ENCODE measurements around the gene FAM53B.

The FAM53B gene

DNA sequence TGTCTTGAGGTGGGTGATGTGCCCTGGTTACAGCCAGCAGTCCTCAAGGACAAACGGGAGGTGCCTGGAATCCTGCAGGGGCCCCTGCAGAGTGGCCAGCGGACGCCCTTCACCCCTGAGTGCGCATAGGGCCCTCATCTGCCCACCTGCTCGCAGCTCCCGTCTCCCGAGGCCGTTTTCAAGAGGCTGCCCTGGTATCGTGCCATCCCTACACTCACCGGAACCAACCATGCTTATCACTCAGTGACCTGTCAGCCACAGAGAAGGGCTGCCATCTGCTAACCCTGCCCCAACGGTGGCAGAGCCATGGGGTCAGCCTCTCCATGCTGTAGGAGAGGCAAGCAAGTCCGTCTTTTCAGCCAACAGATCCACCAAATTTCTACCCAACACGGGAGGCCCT lies 122.0 kb downstream of the FAM53B start:
- H3K27ac ChIP-seq (ENCODE audit: insufficient read depth, low read depth, low read length, poor library complexity, severe bottlenecking), result no peak overlapping the region
- H3K27me3 ChIP-seq (ENCODE audit: control insufficient read depth, insufficient read depth, low read length, poor library complexity, severe bottlenecking), result no peaks in the 10 kb centered on the region
- no peaks in the 10 kb centered on the region for H3K9me3 ChIP-seq (ENCODE audit: control insufficient read depth, low read length)
- WGBS, 2 experiments, result 95% methylated on average over 13 of the region's 13 CpGs
- no peaks in the 10 kb centered on the region for H3K36me3 ChIP-seq (ENCODE audit: control insufficient read depth, insufficient read depth, low read length)
- H3K4me1 ChIP-seq (ENCODE audit: control insufficient read depth, insufficient read depth, low read length), result peaks cover 24% of the 10 kb centered on the region
- no peak overlapping the region for H3K4me3 ChIP-seq (ENCODE audit: insufficient read depth, low read depth, low read length)

DNA sequence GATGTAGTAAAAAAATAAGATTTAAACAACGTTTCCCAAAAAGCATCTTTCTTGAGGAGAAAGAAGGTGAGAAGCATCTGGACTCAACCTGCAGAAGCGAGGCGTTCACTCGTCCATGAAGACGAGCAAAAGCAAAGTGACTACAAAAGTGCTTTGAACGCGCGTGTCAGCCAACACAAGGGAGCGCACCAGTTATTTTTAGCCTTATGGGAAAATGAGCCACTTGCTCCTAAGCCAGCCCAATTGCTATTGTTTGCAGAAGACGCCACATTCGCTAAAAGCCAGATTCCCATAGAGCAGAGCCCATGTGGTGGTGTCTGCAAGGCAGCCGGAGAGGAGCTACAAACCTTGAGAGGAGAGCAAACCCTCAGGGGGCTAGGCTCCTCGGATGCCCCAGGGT lies 122.5 kb downstream of the FAM53B start:
- no peaks in the 10 kb centered on the region for H3K9me3 ChIP-seq (ENCODE audit: control insufficient read depth, low read length)
- H3K4me3 ChIP-seq (ENCODE audit: insufficient read depth, low read depth, low read length), result no peak overlapping the region
- H3K36me3 ChIP-seq (ENCODE audit: control insufficient read depth, insufficient read depth, low read length), result no peaks in the 10 kb centered on the region
- WGBS, 2 experiments, result 94 to 95% methylated on average over 13 of the region's 13 CpGs
- peaks cover 21% of the 10 kb centered on the region for H3K4me1 ChIP-seq (ENCODE audit: control insufficient read depth, insufficient read depth, low read length)
- H3K27ac ChIP-seq (ENCODE audit: insufficient read depth, low read depth, low read length, poor library complexity, severe bottlenecking), result no peak overlapping the region
- H3K27me3 ChIP-seq (ENCODE audit: control insufficient read depth, insufficient read depth, low read length, poor library complexity, severe bottlenecking), result no peaks in the 10 kb centered on the region

DNA sequence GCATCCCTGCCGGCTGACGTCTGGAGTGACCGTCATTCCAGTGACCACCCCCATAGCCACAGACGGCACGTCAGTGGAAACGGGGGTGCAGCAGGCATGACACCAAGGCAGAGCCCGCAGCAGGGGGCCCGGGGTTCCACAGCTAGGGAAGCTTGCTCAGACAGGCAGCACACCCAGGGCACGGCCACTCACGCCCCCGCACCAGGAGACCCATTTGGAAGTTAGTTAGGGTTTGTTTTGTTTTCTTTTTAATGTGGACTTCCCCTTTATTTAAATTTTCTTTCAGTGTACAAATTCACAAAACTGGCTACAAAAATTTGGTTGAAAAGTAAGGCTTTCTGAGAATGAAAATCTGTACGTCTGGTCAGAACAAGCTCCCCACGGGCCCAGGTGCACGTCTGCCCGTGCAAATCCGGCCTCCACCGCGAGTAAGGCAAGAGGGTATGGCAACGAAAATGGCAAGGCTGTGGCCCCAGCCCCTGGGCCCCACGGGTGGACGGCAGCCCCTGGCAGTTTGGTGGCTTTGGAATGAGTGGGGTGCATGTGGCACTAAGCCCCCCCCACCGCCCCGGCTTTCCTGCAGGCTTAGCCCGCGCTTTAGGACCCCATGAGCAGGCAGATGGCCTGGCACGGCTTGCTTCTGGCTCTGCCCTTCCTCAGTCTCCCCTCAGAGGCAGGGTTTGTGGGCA lies 124.2 kb downstream of the FAM53B start:
- Histone ChIP-seq H3K27me3 (ENCODE audit: control insufficient read depth, insufficient read depth, low read length, poor library complexity, severe bottlenecking) (no peaks in the 10 kb centered on the region), H3K36me3 (ENCODE audit: control insufficient read depth, insufficient read depth, low read length) (no peaks in the 10 kb centered on the region), H3K27ac (ENCODE audit: insufficient read depth, low read depth, low read length, poor library complexity, severe bottlenecking) (no peak overlapping the region), H3K4me1 (ENCODE audit: control insufficient read depth, insufficient read depth, low read length) (peaks cover 28% of the 10 kb centered on the region), H3K9me3 (ENCODE audit: control insufficient read depth, low read length) (no peaks in the 10 kb centered on the region), H3K4me3 (ENCODE audit: insufficient read depth, low read depth, low read length) (no peak overlapping the region)
- 93% methylated on average over 26 of the region's 26 CpGs for WGBS, 2 experiments

GRCh38 chr10:124619195-124619594 lies 125.0 kb downstream of the FAM53B start:
- no peak overlapping the region for H3K27ac ChIP-seq (ENCODE audit: insufficient read depth, low read depth, low read length, poor library complexity, severe bottlenecking)
- H3K36me3 ChIP-seq (ENCODE audit: control insufficient read depth, insufficient read depth, low read length), result no peaks in the 10 kb centered on the region
- no peak overlapping the region for H3K4me3 ChIP-seq (ENCODE audit: insufficient read depth, low read depth, low read length)
- H3K27me3 ChIP-seq (ENCODE audit: control insufficient read depth, insufficient read depth, low read length, poor library complexity, severe bottlenecking), result no peaks in the 10 kb centered on the region
- H3K9me3 ChIP-seq (ENCODE audit: control insufficient read depth, low read length), result no peaks in the 10 kb centered on the region
- peaks cover 24% of the 10 kb centered on the region for H3K4me1 ChIP-seq (ENCODE audit: control insufficient read depth, insufficient read depth, low read length)
- 86 to 91% methylated on average over 9 of the region's 9 CpGs for WGBS, 2 experiments

- H3K27ac ChIP-seq (ENCODE audit: insufficient read depth, low read depth, low read length, poor library complexity, severe bottlenecking), result no peak overlapping the region
- H3K9me3 ChIP-seq (ENCODE audit: control insufficient read depth, low read length), result no peaks in the 10 kb centered on the region
- WGBS, 2 experiments, result 95 to 96% methylated on average over 18 of the region's 18 CpGs
- H3K4me1 ChIP-seq (ENCODE audit: control insufficient read depth, insufficient read depth, low read length), result peaks cover 23% of the 10 kb centered on the region
- no peaks in the 10 kb centered on the region for H3K36me3 ChIP-seq (ENCODE audit: control insufficient read depth, insufficient read depth, low read length)
- no peak overlapping the region for H3K4me3 ChIP-seq (ENCODE audit: insufficient read depth, low read depth, low read length)
- no peaks in the 10 kb centered on the region for H3K27me3 ChIP-seq (ENCODE audit: control insufficient read depth, insufficient read depth, low read length, poor library complexity, severe bottlenecking)
These were observed 125.6 kb downstream of the FAM53B start for GRCh38 chr10:124618470-124619073.

- Histone ChIP-seq H3K27ac (ENCODE audit: insufficient read depth, low read depth, low read length, poor library complexity, severe bottlenecking) (no peak overlapping the region), H3K36me3 (ENCODE audit: control insufficient read depth, insufficient read depth, low read length) (no peaks in the 10 kb centered on the region), H3K9me3 (ENCODE audit: control insufficient read depth, low read length) (no peaks in the 10 kb centered on the region), H3K4me3 (ENCODE audit: insufficient read depth, low read depth, low read length) (no peak overlapping the region), H3K4me1 (ENCODE audit: control insufficient read depth, insufficient read depth, low read length) (peaks cover 17% of the 10 kb centered on the region), H3K27me3 (ENCODE audit: control insufficient read depth, insufficient read depth, low read length, poor library complexity, severe bottlenecking) (no peaks in the 10 kb centered on the region)
- 73 to 81% methylated on average over 4 of the region's 4 CpGs for WGBS, 2 experiments
These were observed 127.4 kb downstream of the FAM53B start for GRCh38 chr10:124616836-124617130.

DNA sequence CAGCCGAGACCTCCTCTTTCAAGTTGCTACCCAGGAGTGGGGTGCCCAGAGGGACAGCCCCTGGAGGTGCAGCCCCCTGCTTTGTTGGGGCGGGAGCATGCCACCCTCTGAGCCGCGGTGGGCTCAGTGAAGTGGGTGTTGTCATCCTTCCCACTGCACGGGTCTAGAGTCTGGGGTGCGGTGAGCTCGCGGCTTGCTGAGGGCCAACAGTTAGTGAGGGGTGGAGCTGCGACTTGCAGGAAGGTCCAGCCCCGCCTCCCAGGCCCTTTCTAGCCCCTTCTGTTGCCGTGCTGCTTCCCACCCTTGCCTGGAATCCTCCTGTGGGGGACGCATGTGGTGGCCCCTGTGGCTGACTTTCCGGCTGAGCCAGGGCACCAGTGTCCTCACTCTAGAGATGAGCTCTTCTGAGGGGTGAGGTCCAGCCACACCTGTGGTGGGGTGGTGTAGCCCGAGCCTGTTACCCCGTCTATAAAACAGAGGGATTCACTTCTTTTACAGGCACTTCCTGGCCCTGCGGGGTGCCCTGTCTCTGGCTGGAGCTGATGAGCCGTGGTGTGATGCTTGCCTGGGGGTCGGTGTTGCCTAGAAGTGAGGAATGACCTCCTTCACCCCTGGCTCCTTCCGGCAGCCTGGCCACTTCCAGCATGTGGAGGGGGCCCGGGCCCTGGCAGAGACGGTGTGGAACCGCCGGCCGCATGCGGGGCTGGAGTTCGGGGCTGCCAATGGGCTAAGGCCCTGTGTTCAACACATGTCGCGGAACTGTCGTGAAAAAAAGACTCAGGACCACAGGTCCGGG lies 127.9 kb downstream of the FAM53B start:
- no peaks in the 10 kb centered on the region for H3K27me3 ChIP-seq (ENCODE audit: control insufficient read depth, insufficient read depth, low read length, poor library complexity, severe bottlenecking)
- no peaks in the 10 kb centered on the region for H3K9me3 ChIP-seq (ENCODE audit: control insufficient read depth, low read length)
- H3K4me3 ChIP-seq (ENCODE audit: insufficient read depth, low read depth, low read length), result no peak overlapping the region
- WGBS, 2 experiments, result 70 to 77% methylated on average over 30 of the region's 30 CpGs
- peaks cover 16% of the 10 kb centered on the region for H3K4me1 ChIP-seq (ENCODE audit: control insufficient read depth, insufficient read depth, low read length)
- peak overlapping the region; percentile 54 for H3K27ac ChIP-seq (ENCODE audit: insufficient read depth, low read depth, low read length, poor library complexity, severe bottlenecking)
- no peaks in the 10 kb centered on the region for H3K36me3 ChIP-seq (ENCODE audit: control insufficient read depth, insufficient read depth, low read length)

DNA sequence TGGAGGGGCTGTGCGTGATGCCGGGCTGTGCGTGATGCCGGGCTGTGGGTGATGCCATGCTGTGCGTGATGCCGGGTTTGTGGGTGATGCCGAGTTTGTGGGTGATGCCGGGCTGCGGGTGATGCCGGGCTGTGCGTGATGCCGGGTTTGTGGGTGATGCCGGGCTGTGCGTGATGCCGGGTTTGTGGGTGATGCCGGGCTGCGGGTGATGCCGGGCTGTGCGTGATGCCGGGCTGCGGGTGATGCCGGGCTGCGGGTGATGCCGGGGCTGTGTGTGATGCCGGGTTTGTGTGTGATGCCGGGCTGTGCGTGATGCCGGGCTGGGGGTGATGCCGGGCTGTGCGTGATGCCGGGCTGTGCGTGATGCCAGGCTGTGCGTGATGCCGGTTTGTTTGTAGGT lies 128.9 kb downstream of the FAM53B start:
- Histone ChIP-seq H3K27ac (ENCODE audit: insufficient read depth, low read depth, low read length, poor library complexity, severe bottlenecking) (no peak overlapping the region), H3K27me3 (ENCODE audit: control insufficient read depth, insufficient read depth, low read length, poor library complexity, severe bottlenecking) (no peaks in the 10 kb centered on the region), H3K36me3 (ENCODE audit: control insufficient read depth, insufficient read depth, low read length) (no peaks in the 10 kb centered on the region), H3K4me3 (ENCODE audit: insufficient read depth, low read depth, low read length) (no peak overlapping the region), H3K9me3 (ENCODE audit: control insufficient read depth, low read length) (no peaks in the 10 kb centered on the region), H3K4me1 (ENCODE audit: control insufficient read depth, insufficient read depth, low read length) (peaks cover 16% of the 10 kb centered on the region)
- 93 to 95% methylated on average over 34 of the region's 34 CpGs for WGBS, 2 experiments

- WGBS, 2 experiments, result 89% methylated on average over 11 of the region's 11 CpGs
- Histone ChIP-seq H3K27me3 (ENCODE audit: control insufficient read depth, insufficient read depth, low read length, poor library complexity, severe bottlenecking) (no peaks in the 10 kb centered on the region), H3K36me3 (ENCODE audit: control insufficient read depth, insufficient read depth, low read length) (no peaks in the 10 kb centered on the region), H3K27ac (ENCODE audit: insufficient read depth, low read depth, low read length, poor library complexity, severe bottlenecking) (no peak overlapping the region), H3K4me1 (ENCODE audit: control insufficient read depth, insufficient read depth, low read length) (peaks cover 12% of the 10 kb centered on the region), H3K9me3 (ENCODE audit: control insufficient read depth, low read length) (no peaks in the 10 kb centered on the region), H3K4me3 (ENCODE audit: insufficient read depth, low read depth, low read length) (no peak overlapping the region)
These were observed 130.0 kb downstream of the FAM53B start for GRCh38 chr10:124614003-124614659.

Measured in ectodermal cell (in vitro differentiated cells).